Naive thymus-derived CD4-positive, alpha-beta T cell (primary cell): ENCODE results near the gene EXOSC10. TPM values are rescaled to one million over a fixed set of nuclear protein-coding genes. Genes with fewer than 3 reads are reported as not detected.

Experiments
- ATAC-seq: fragments of 150-1000 bp; cut with Tn5 transposase; 2 replicates; pipeline ENCODE4 v1.10.0; 2021; ENCODE audit warnings: mild to moderate bottlenecking, moderate library complexity
- CTCF ChIA-PET: fragments of 350-600 bp; sonication (Branson Sonifier 250); formaldehyde crosslinking; loops from one replicate; lab custom pipeline; 2021; ENCODE audit warnings: antibody characterized with exemption; lab: Charles Lee
- POLR2A ChIA-PET: fragments of 350-600 bp; sonication (Branson Sonifier 250); formaldehyde crosslinking; loops from one replicate; lab custom pipeline; 2021; ENCODE audit warnings: antibody characterized with exemption, inconsistent platforms; lab: Charles Lee
- DNase-seq, 9 donors: peaks; one replicate each; pipeline versions ENCODE4 v3.0.0 to v3.0.0-alpha.2; 2020 to 2022; ENCODE audit warnings: mixed read lengths in 1 of 9
- H3K27ac ChIP-seq: one replicate; pipeline ENCODE4 v1.7.0; 2013; ENCODE audit warnings: mild to moderate bottlenecking, low read depth, low read length, moderate library complexity
- H3K27me3 ChIP-seq, 2 donors: one replicate each; pipeline ENCODE4 v1.7.0; 2013; ENCODE audit warnings: low read length in 2 of 2, mild to moderate bottlenecking in 2 of 2, moderate library complexity in 2 of 2; ENCODE audit not compliant: control insufficient read depth in 2 of 2, insufficient read depth in 2 of 2
- H3K36me3 ChIP-seq, 3 experiments: 1 replicate in 2 of 3; 2 replicates in 1 of 3; pipeline ENCODE4 v1.7.0; 2013; ENCODE audit warnings: low read length in 3 of 3, mild to moderate bottlenecking in 3 of 3, moderate library complexity in 1 of 3; ENCODE audit not compliant: insufficient read depth in 3 of 3, control insufficient read depth in 2 of 3
- H3K4me1 ChIP-seq, 2 donors: one replicate each; pipeline ENCODE4 v1.7.0; 2013; ENCODE audit warnings: low read length in 2 of 2, mild to moderate bottlenecking in 2 of 2, moderate library complexity in 1 of 2; ENCODE audit not compliant: control insufficient read depth in 2 of 2, insufficient read depth in 2 of 2
- H3K4me3 ChIP-seq: 2 replicates; pipeline ENCODE4 v1.7.0; 2013; ENCODE audit warnings: mild to moderate bottlenecking, low read length
- H3K9me3 ChIP-seq, 3 experiments: 1 replicate in 2 of 3; 2 replicates in 1 of 3; pipeline ENCODE4 v1.7.0; 2013; ENCODE audit warnings: low read length in 3 of 3; ENCODE audit not compliant: control insufficient read depth in 2 of 3
- H3K27ac Mint-ChIP-seq, 9 donors: one replicate each; pipeline ENCODE4 v1.8.0; 2020 to 2022; ENCODE audit warnings: mixed read lengths in 9 of 9, mild to moderate bottlenecking in 8 of 9, moderate library complexity in 5 of 9, inconsistent platforms in 2 of 9
- H3K27me3 Mint-ChIP-seq, 5 donors: one replicate each; pipeline ENCODE4 v1.8.0; 2021 to 2022; ENCODE audit warnings: mixed read lengths in 5 of 5, mild to moderate bottlenecking in 1 of 5
- H3K36me3 Mint-ChIP-seq, 5 donors: one replicate each; pipeline ENCODE4 v1.8.0; 2020 to 2022; ENCODE audit warnings: mixed read lengths in 5 of 5, mild to moderate bottlenecking in 3 of 5, inconsistent platforms in 1 of 5
- H3K4me1 Mint-ChIP-seq, 7 donors: one replicate each; pipeline ENCODE4 v1.8.0; 2020 to 2022; ENCODE audit warnings: mixed read lengths in 7 of 7, mild to moderate bottlenecking in 3 of 7, inconsistent platforms in 1 of 7
- H3K4me3 Mint-ChIP-seq, 10 donors: one replicate each; pipeline ENCODE4 v1.8.0; 2020 to 2022; ENCODE audit warnings: mild to moderate bottlenecking in 10 of 10, mixed read lengths in 10 of 10, moderate library complexity in 6 of 10, inconsistent platforms in 2 of 10
- H3K9me3 Mint-ChIP-seq, 11 donors: one replicate each; pipeline ENCODE4 v1.8.0; 2020 to 2022; ENCODE audit warnings: mixed read lengths in 11 of 11, mild to moderate bottlenecking in 4 of 11, inconsistent platforms in 1 of 11, moderate library complexity in 1 of 11
- intact Hi-C, 2 donors: fragments of 100-400 bp; cut with micrococcal nuclease; formaldehyde crosslinking; loops; one replicate each; pipeline ENCODE4 v1.15.1; 2023
- polyA plus RNA-seq, 2 donors: library from polyadenylated mRNA; unstranded; fragments of 300-500 nt; fragmentation: Illumina TruSeq; gene quantifications; one replicate each; pipeline ENCODE4 v1.2.3, GENCODE V29; 2021
- total RNA-seq, 6 experiments: library from RNA in 5 of 6; stranded (reverse) in 5 of 6; gene quantifications; 1 replicate in 5 of 6; 2 replicates in 1 of 6; pipeline ENCODE4 v1.2.3 and lab custom pipeline; 2021 to 2026

EXOSC10 gene
- total and polyA plus RNA-seq, 7 experiments from 2014 or later, result 33.9 to 83.4 (median 80.0) TPM

DNA sequence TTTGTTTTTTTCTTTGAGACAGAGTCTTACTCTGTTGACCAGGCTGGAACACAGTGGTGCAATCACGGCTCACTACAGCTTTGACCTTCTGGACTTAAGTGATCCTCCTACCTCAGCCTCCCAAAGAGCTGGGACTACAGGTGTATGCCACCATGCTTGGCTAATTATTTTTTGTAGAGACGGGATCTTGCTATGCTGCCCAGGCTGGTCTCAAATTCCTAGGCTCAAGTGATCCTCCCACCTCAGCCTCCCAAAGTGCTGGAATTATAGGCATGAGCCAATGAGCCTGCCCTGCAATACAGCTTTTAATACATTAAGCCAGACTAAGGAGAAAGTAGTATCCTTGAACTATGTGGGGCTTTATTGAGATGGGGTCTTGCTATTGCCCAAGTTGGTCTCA is 16.6 kb upstream of the EXOSC10 start:
- H3K36me3 Mint-ChIP-seq, result peaks cover 8 to 47% (median 24%) of the 10 kb centered on the region in 5 donors
- DNase-seq (no peak), ATAC-seq (no peak)
- no peak overlapping the region for H3K4me3 ChIP-seq
- H3K9me3 Mint-ChIP-seq, result no peaks in the 10 kb centered on the region
- ChIA-PET POLR2A (no interaction called here), CTCF (no interaction called here)
- H3K4me1 Mint-ChIP-seq, result no peaks in the 10 kb centered on the region
- intact Hi-C loops, result loop anchor here in 1 of 2 donors (10.0 kb wide), 1 partner anchor 58 kb away; no protein-coding TSS in a partner anchor
- H3K27ac ChIP-seq, result no peak overlapping the region
- no peaks in the 10 kb centered on the region for H3K27me3 ChIP-seq
- H3K27me3 Mint-ChIP-seq, result no peaks in the 10 kb centered on the region
- peaks cover 15 to 70% (median 17%) of the 10 kb centered on the region in 3 experiments for H3K36me3 ChIP-seq
- no peak overlapping the region for H3K27ac Mint-ChIP-seq
- no peak overlapping the region for H3K4me3 Mint-ChIP-seq
- no peaks in the 10 kb centered on the region for H3K9me3 ChIP-seq
- H3K4me1 ChIP-seq, result no peaks in the 10 kb centered on the region

GRCh38 chr1:11114966-11115365 is 15.3 kb upstream of the EXOSC10 start:
- peaks cover 13 to 70% (median 15%) of the 10 kb centered on the region in 3 experiments for H3K36me3 ChIP-seq
- H3K27me3 Mint-ChIP-seq, result no peaks in the 10 kb centered on the region
- DNase-seq (no peak), ATAC-seq (no peak)
- H3K9me3 Mint-ChIP-seq, result no peaks in the 10 kb centered on the region
- intact Hi-C loops, result loop anchor here in 1 of 2 donors (10.0 kb wide), 1 partner anchor 60 kb away; no protein-coding TSS in a partner anchor
- CTCF ChIA-PET, result no interaction called here
- POLR2A ChIA-PET, result no interaction called here
- H3K4me1 ChIP-seq, result no peaks in the 10 kb centered on the region
- peaks cover 8 to 43% (median 24%) of the 10 kb centered on the region in 5 donors for H3K36me3 Mint-ChIP-seq
- H3K9me3 ChIP-seq, result no peaks in the 10 kb centered on the region
- H3K27ac Mint-ChIP-seq, result peak overlapping the region in 2 of 9 donors; percentile 38 to 43
- no peak overlapping the region for H3K4me3 Mint-ChIP-seq
- H3K27me3 ChIP-seq, result no peaks in the 10 kb centered on the region
- H3K27ac ChIP-seq, result no peak overlapping the region
- no peak overlapping the region for H3K4me3 ChIP-seq
- H3K4me1 Mint-ChIP-seq, result no peaks in the 10 kb centered on the region

GRCh38 chr1:11109047-11109760 is 9.5 kb upstream of the EXOSC10 start:
- DNase-seq (no peak), ATAC-seq (no peak)
- no peaks in the 10 kb centered on the region for H3K4me1 Mint-ChIP-seq
- CTCF ChIA-PET, result no interaction called here
- Histone ChIP-seq H3K9me3 (no peaks in the 10 kb centered on the region), H3K27ac (no peak overlapping the region), H3K4me1 (no peaks in the 10 kb centered on the region), H3K4me3 (no peak overlapping the region), H3K36me3 (peaks cover 11 to 64% (median 14%) of the 10 kb centered on the region in 3 experiments), H3K27me3 (no peaks in the 10 kb centered on the region)
- no peaks in the 10 kb centered on the region for H3K27me3 Mint-ChIP-seq
- H3K36me3 Mint-ChIP-seq, result peaks cover 8 to 60% (median 25%) of the 10 kb centered on the region in 5 donors
- H3K4me3 Mint-ChIP-seq, result no peak overlapping the region
- intact Hi-C loops, result no loop called here
- POLR2A ChIA-PET, result no interaction called here
- H3K27ac Mint-ChIP-seq, result no peak overlapping the region
- H3K9me3 Mint-ChIP-seq, result no peaks in the 10 kb centered on the region

- no peaks in the 10 kb centered on the region for H3K4me1 ChIP-seq
- no peak overlapping the region for H3K4me3 ChIP-seq
- H3K4me3 Mint-ChIP-seq, result no peak overlapping the region
- no peaks in the 10 kb centered on the region for H3K4me1 Mint-ChIP-seq
- H3K9me3 ChIP-seq, result no peaks in the 10 kb centered on the region
- POLR2A ChIA-PET, result interaction anchor here (1.1 kb wide), 1 partner anchor 27 kb away, joined by 4 read pairs; no protein-coding TSS in a partner anchor
- no peaks in the 10 kb centered on the region for H3K27me3 ChIP-seq
- intact Hi-C loops, result no loop called here
- ATAC-seq, result no peak
- no peaks in the 10 kb centered on the region for H3K9me3 Mint-ChIP-seq
- no peak for DNase-seq
- H3K36me3 ChIP-seq, result peaks cover 8 to 52% (median 14%) of the 10 kb centered on the region in 3 experiments
- H3K36me3 Mint-ChIP-seq, result peaks cover 4 to 48% (median 15%) of the 10 kb centered on the region in 5 donors
- CTCF ChIA-PET, result interaction anchor here (0.6 kb wide), 1 partner anchor 15 kb away, joined by 3 read pairs; no protein-coding TSS in a partner anchor
- H3K27ac Mint-ChIP-seq, result no peak overlapping the region
- no peaks in the 10 kb centered on the region for H3K27me3 Mint-ChIP-seq
- no peak overlapping the region for H3K27ac ChIP-seq
Observed at GRCh38 chr1:11107599-11107998, 7.9 kb upstream of the EXOSC10 start.

- Mint-ChIP-seq H3K36me3 (peaks cover 0 to 37% (median 15%) of the 10 kb centered on the region in 5 donors), H3K27ac (peak overlapping the region in 1 of 9 donors; percentile 68), H3K4me1 (peaks cover 0 to 5% (median 4%) of the 10 kb centered on the region in 7 donors), H3K4me3 (no peak overlapping the region), H3K9me3 (no peaks in the 10 kb centered on the region), H3K27me3 (no peaks in the 10 kb centered on the region)
- Histone ChIP-seq H3K4me3 (no peak overlapping the region), H3K9me3 (no peaks in the 10 kb centered on the region), H3K27ac (no peak overlapping the region), H3K27me3 (no peaks in the 10 kb centered on the region), H3K36me3 (peaks cover 8 to 36% (median 14%) of the 10 kb centered on the region in 3 experiments), H3K4me1 (no peaks in the 10 kb centered on the region)
- ATAC-seq (no peak), DNase-seq (no peak)
- ChIA-PET CTCF (no interaction called here), POLR2A (no interaction called here)
- intact Hi-C loops, result no loop called here
Observed at GRCh38 chr1:11105586-11105985, 5.9 kb upstream of the EXOSC10 start.

DNA sequence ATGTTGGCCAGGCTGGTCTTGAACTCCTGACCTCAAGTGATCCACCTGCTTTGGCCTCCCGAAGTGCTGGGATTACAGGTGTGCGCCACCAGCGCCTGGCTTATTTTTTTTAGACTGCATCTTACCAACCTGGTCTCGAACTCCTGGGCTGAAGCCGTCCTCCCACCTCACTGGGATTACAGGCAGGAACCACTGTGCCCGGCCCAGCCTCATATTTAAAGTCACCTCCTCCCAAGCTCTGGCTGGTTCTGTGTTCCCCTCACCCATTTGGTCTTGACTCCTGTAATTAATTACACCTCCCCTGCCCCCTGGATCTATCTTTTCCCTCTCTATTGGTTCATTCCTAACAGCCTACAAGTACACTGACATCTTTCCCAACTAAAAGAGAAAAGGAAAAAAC is 1.7 kb upstream of the EXOSC10 start:
- Mint-ChIP-seq H3K4me3 (peak overlapping the region; percentile 3 to 72 (median 53)), H3K4me1 (peaks cover 6 to 27% (median 20%) of the 10 kb centered on the region in 7 donors)

More for the DNA sequence above, 1.7 kb upstream of the EXOSC10 start:
- POLR2A ChIA-PET, result interaction anchor here (0.7 kb wide), 2 partner anchors 40 to 43 kb away, joined by 3 to 4 read pairs; no protein-coding TSS in a partner anchor
- no peaks in the 10 kb centered on the region for H3K27me3 Mint-ChIP-seq
- DNase-seq (no peak), ATAC-seq (no peak)
- Histone ChIP-seq H3K4me1 (peaks cover 3 to 4% of the 10 kb centered on the region in 2 donors), H3K27me3 (no peaks in the 10 kb centered on the region), H3K9me3 (no peaks in the 10 kb centered on the region), H3K27ac (no peak overlapping the region), H3K4me3 (no peak overlapping the region), H3K36me3 (peaks cover 0 to 22% (median 2%) of the 10 kb centered on the region in 3 experiments)
- CTCF ChIA-PET, result no interaction called here
- peak overlapping the region in 4 of 9 donors; percentile 31 to 93 (median 73) for H3K27ac Mint-ChIP-seq
- intact Hi-C loops, result no loop called here
- H3K36me3 Mint-ChIP-seq, result peaks cover 0 to 12% (median 0%) of the 10 kb centered on the region in 5 donors
- H3K9me3 Mint-ChIP-seq, result peaks cover 0 to 1% (median 0%) of the 10 kb centered on the region in 11 donors
